Esophagus muscularis mucosa (tissue), 4 donors: Measurements from ENCODE around the gene TEAD3. TPM values are rescaled to one million over a fixed set of nuclear protein-coding genes. Genes with fewer than 3 reads are reported as not detected.
"Not testable (repeated sequence)": the region's sequence is repeated elsewhere in the genome, so short reads cannot be mapped to it uniquely, and the experiment has no call there.

Source experiments
- DNase-seq: peaks from one replicate; pipeline ENCODE4 v3.0.0-alpha.2; 2017; ENCODE audit errors: extremely low spot score
- H3K27ac ChIP-seq, 4 donors: fragments of 200-600 bp; sonication (generic); replicated peaks in 1 of 4; 1 replicate in 3 of 4; 2 replicates in 1 of 4; pipeline ENCODE4 v1.5.1; 2016 to 2019; ENCODE audit warnings: mild to moderate bottlenecking in 1 of 4
- H3K27me3 ChIP-seq, 4 donors: fragments of 200-600 bp; sonication (generic); one replicate each; pipeline versions ENCODE4 v1.5.1 to v1.6.0; 2016 to 2019
- H3K36me3 ChIP-seq, 4 donors: fragments of 200-600 bp; sonication (generic); one replicate each; pipeline ENCODE4 v1.5.1; 2016 to 2019
- H3K4me1 ChIP-seq, 4 donors: fragments of 200-600 bp; sonication (generic); one replicate each; pipeline ENCODE4 v1.5.1; 2016 to 2019
- H3K4me3 ChIP-seq, 4 donors: fragments of 200-600 bp; sonication (generic); 1 replicate in 2 of 4; 2 replicates in 2 of 4; pipeline ENCODE4 v1.5.1; 2016 to 2019; ENCODE audit warnings: mild to moderate bottlenecking in 4 of 4, moderate library complexity in 1 of 4
- H3K9me3 ChIP-seq, 4 donors: fragments of 200-600 bp; sonication (generic); 1 replicate in 3 of 4; 2 replicates in 1 of 4; pipeline ENCODE4 v1.5.1; 2016 to 2019
- EP300 ChIP-seq: sonication (generic); formaldehyde crosslinking; IDR thresholded peaks from one replicate; pipeline ENCODE4 v1.6.1; 2017; ENCODE audit warnings: antibody characterized with exemption
- POLR2A ChIP-seq: fragments of 450-650 bp; IDR thresholded peaks from one replicate; pipeline ENCODE4 v1.6.1; 2017; ENCODE audit warnings: antibody characterized with exemption, moderate library complexity, mild to moderate bottlenecking, low read depth
- POLR2AphosphoS5 ChIP-seq, 2 donors: sonication (generic); formaldehyde crosslinking; IDR thresholded peaks; one replicate each; pipeline ENCODE4 v1.6.1; 2017; ENCODE audit warnings: antibody characterized with exemption in 2 of 2
- WGBS: methylation state at CpG from one replicate; pipeline ENCODE4 v1.1.5; 2018; 5-methylcytosine and 5-hydroxymethylcytosine counted together
- intact Hi-C: fragments of 100-400 bp; cut with DNase I; formaldehyde crosslinking; loops from one replicate; pipeline ENCODE4 v1.15.1; 2023
- total RNA-seq, 4 donors: library from RNA; depleted of rRNA; stranded (reverse); fragments of >200 nt; gene quantifications; one replicate each; pipeline versions ENCODE4 v1.1.0 to v1.2.1, GENCODE V29; 2016
- TF ChIP-seq, protein P1 (sequence below), 3 experiments: fragments of 200-600 bp in 2 of 3; fragments of 450-650 bp in 1 of 3; sonication (generic) in 2 of 3; IDR thresholded peaks; one replicate each; pipeline ENCODE4 v1.5.1; 2017 to 2019; ENCODE audit warnings: antibody characterized with exemption in 3 of 3, mild to moderate bottlenecking in 2 of 3, moderate library complexity in 1 of 3

The TEAD3 gene
- total RNA-seq, 4 donors from 2014 or later, result 71.4 to 123 (median 78.5) TPM

DNA sequence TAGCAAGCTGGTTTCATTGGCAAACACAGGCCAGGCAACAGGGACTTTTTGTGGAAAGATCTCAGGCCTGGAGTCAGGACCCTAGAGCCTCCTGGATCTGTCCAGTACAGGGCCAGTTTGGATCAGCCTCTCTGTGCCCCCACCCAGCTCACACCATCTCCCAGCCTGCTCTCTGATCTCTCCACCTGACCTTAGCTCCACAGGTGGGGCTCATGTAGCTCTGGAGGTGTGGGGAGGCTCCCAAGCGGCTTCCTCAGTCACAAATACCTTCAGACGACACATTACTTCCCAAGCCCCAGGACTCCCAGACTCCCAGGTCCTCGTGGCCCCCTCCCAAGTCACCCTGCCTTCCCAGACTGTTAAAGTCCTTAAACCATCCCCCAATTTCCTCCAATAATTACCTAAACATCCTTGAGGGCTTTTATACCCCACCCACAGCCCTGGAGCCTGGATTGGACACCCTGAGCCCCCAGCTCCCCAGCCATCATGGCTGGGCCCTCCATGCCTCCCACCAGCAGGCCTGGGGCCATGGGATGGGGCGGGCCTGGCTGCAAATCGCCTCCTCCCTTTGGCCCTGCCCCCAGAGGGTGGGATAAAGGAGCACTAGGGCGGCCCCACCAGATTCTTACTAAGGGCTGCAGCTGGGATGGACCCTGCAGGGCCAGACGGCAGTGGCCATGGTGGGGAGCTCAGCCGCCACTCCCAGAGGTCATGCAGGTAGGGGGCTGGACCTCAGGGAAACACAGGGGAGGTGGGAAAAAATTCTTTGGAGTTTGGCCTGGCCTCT, 60.6 kb downstream of the TEAD3 start:
- no peak overlapping the region for H3K4me3 ChIP-seq
- H3K9me3 ChIP-seq, result no peaks in the 10 kb centered on the region
- intact Hi-C loops, result no loop called here
- WGBS, result 89% methylated on average over 8 of the region's 8 CpGs
- H3K36me3 ChIP-seq, result no peaks in the 10 kb centered on the region
- H3K4me1 ChIP-seq, result peaks cover 0 to 9% (median 7%) of the 10 kb centered on the region in 4 donors
- H3K27me3 ChIP-seq, result no peaks in the 10 kb centered on the region
- TF ChIP-seq EP300 (no peak), POLR2A (no peak), POLR2AphosphoS5 (IDR thresholded peaks at IDR 0.05) (no peak)
- TF ChIP-seq, protein P1, sequence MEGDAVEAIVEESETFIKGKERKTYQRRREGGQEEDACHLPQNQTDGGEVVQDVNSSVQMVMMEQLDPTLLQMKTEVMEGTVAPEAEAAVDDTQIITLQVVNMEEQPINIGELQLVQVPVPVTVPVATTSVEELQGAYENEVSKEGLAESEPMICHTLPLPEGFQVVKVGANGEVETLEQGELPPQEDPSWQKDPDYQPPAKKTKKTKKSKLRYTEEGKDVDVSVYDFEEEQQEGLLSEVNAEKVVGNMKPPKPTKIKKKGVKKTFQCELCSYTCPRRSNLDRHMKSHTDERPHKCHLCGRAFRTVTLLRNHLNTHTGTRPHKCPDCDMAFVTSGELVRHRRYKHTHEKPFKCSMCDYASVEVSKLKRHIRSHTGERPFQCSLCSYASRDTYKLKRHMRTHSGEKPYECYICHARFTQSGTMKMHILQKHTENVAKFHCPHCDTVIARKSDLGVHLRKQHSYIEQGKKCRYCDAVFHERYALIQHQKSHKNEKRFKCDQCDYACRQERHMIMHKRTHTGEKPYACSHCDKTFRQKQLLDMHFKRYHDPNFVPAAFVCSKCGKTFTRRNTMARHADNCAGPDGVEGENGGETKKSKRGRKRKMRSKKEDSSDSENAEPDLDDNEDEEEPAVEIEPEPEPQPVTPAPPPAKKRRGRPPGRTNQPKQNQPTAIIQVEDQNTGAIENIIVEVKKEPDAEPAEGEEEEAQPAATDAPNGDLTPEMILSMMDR (IDR thresholded peaks at IDR 0.05), result no peak
- no peak for DNase-seq
- H3K27ac ChIP-seq, result no peak overlapping the region

DNA sequence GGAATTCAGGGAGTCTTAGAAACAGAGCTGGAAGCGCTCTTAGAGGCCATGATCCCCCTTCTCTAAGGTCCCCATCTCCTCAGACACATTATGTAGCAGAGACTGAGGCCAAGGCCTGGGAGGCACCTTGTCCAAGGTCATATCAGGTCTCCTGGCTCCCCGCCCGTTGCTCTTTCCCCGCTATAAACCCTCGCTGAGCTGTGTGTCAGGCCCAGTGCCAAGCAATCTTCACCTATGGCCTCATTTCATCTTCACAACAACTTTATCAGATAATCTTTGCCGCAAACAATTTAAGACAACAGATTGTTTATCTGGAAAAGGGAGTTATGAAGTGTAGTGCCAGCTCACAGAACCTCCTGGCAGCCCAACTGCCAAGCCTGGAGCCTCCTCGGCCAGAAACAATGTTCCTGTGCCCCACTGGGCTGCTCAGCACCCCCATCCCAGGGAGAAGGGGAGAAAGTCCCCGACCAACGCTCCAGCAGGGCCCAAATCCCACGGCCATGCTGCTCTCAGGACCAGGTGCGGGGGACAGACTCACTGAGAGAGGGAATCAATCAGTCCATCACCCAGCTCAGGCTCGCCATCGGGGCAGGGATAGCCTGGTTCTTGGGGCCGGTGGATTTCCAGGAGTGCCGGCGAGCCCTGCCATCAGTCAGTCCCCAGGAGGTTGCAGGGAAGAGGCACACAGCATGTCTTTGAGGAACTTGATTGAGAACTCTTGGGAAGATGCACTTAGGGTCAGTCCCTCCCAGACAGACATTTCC, 61.6 kb downstream of the TEAD3 start:
- no peak overlapping the region for H3K27ac ChIP-seq
- DNase-seq, result no peak
- no peak for TF ChIP-seq POLR2A
- TF ChIP-seq EP300, result no peak
- TF ChIP-seq, protein P1 (IDR thresholded peaks at IDR 0.05), result no peak
- TF ChIP-seq POLR2AphosphoS5 (IDR thresholded peaks at IDR 0.05), result no peak
- H3K27me3 ChIP-seq, result no peaks in the 10 kb centered on the region
- no peak overlapping the region for H3K4me3 ChIP-seq
- H3K9me3 ChIP-seq, result no peaks in the 10 kb centered on the region
- H3K36me3 ChIP-seq, result no peaks in the 10 kb centered on the region
- intact Hi-C loops, result no loop called here
- peaks cover 0 to 9% (median 7%) of the 10 kb centered on the region in 4 donors for H3K4me1 ChIP-seq
- WGBS, result 84% methylated on average over 11 of the region's 16 CpGs

DNA sequence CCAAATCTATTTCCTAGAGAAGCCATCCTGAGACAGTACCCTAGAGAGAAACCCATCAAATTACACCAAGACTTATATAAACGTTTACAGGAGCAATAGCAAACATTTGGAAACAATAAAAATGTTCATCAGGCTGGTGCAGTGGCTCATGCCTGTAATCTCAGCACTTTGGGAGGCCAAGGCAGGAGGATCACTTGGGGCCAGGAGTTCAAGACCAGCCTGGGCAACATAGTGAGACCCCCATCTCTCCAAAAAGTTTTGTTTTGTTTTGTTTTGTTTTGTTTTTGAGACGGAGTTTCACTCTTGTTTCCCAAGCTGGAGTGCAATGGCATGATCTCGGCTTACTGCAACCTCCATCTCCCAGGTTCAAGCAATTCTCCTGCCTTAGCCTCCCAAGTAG, 64.2 kb downstream of the TEAD3 start:
- H3K36me3 ChIP-seq, H3K4me3 ChIP-seq, H3K27ac ChIP-seq, intact Hi-C loops, H3K27me3 ChIP-seq, DNase-seq: not testable (repeated sequence)
- 74% methylated on average over 3 of the region's 3 CpGs for WGBS
- Histone ChIP-seq H3K9me3 (peaks cover 0 to 13% (median 12%) of the 10 kb centered on the region in 4 donors), H3K4me1 (peaks cover 3 to 12% (median 7%) of the 10 kb centered on the region in 4 donors)

DNA sequence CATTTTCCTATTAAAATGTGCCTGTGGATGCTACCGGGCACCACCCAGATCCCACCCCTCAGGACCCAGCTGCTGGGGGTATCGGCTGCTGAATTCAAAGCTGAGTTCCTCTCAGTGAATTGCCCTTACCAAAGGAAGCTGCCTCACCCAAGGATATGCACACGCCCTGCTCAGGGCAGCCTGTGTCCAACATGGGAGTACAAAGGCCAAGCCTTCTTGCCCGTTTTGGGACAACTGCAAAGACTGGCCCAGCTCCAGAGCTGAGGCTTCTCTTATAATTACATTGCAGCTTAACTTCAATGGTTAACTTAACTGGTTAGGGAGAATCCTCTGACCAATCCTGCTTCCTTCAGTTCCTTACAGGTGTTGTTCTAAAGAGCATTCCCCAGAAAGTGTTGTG, 64.6 kb downstream of the TEAD3 start:
- H3K27me3 ChIP-seq, result no peaks in the 10 kb centered on the region
- no peak for DNase-seq
- peaks cover 0 to 4% (median 3%) of the 10 kb centered on the region in 4 donors for H3K36me3 ChIP-seq
- TF ChIP-seq POLR2AphosphoS5 (IDR thresholded peaks at IDR 0.05), result no peak
- no peak for TF ChIP-seq POLR2A
- no peak for TF ChIP-seq EP300
- TF ChIP-seq, protein P1 (IDR thresholded peaks at IDR 0.05), result no peak
- peaks cover 7 to 14% (median 8%) of the 10 kb centered on the region in 4 donors for H3K4me1 ChIP-seq
- H3K9me3 ChIP-seq, result peaks cover 0 to 13% (median 12%) of the 10 kb centered on the region in 4 donors
- no peak overlapping the region for H3K27ac ChIP-seq
- no peak overlapping the region for H3K4me3 ChIP-seq
- intact Hi-C loops, result no loop called here
- 59% methylated on average over 4 of the region's 4 CpGs for WGBS

DNA sequence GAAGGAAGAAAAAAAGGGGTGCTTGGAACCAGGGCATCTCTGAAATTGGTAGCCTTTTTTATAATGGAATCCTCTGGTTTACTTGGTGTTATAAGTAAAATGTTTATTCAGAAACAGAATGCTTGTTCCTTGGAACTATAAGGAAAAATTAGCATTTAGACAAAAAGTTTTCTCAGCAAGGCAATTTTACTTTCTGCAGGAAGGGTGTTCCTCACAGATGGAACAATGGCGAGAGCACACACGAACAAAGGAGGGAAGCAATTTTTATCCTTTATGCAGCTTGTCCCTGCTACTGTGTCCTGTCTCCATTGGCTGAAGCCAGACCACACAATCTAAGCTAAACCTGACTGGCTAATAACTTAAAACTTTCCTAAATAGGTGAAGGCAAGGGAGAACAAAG, 67.4 kb downstream of the TEAD3 start:
- TF ChIP-seq POLR2AphosphoS5 (IDR thresholded peaks at IDR 0.05) (no peak), EP300 (no peak), POLR2A (no peak)
- TF ChIP-seq, protein P1 (IDR thresholded peaks at IDR 0.05), result no peak
- Histone ChIP-seq H3K4me1 (peaks cover 0 to 16% (median 8%) of the 10 kb centered on the region in 4 donors), H3K27me3 (no peaks in the 10 kb centered on the region), H3K27ac (no peak overlapping the region), H3K36me3 (peaks cover 7 to 32% (median 31%) of the 10 kb centered on the region in 4 donors), H3K9me3 (peaks cover 0 to 13% (median 12%) of the 10 kb centered on the region in 4 donors), H3K4me3 (no peak overlapping the region)
- WGBS, result 89% methylated on average over 2 of the region's 2 CpGs
- intact Hi-C loops, result no loop called here
- DNase-seq, result no peak
